GM18867 (cell line): ENCODE results near the gene ADAMTSL3.

Experiments
- ATAC-seq: cut with Tn5 transposase; IDR thresholded peaks from one replicate; pipeline ENCODE4 v1.9.1; 2021; ENCODE audit warnings: mild to moderate bottlenecking, moderate library complexity; ENCODE audit not compliant: unreplicated experiment

ADAMTSL3 gene, protein sequence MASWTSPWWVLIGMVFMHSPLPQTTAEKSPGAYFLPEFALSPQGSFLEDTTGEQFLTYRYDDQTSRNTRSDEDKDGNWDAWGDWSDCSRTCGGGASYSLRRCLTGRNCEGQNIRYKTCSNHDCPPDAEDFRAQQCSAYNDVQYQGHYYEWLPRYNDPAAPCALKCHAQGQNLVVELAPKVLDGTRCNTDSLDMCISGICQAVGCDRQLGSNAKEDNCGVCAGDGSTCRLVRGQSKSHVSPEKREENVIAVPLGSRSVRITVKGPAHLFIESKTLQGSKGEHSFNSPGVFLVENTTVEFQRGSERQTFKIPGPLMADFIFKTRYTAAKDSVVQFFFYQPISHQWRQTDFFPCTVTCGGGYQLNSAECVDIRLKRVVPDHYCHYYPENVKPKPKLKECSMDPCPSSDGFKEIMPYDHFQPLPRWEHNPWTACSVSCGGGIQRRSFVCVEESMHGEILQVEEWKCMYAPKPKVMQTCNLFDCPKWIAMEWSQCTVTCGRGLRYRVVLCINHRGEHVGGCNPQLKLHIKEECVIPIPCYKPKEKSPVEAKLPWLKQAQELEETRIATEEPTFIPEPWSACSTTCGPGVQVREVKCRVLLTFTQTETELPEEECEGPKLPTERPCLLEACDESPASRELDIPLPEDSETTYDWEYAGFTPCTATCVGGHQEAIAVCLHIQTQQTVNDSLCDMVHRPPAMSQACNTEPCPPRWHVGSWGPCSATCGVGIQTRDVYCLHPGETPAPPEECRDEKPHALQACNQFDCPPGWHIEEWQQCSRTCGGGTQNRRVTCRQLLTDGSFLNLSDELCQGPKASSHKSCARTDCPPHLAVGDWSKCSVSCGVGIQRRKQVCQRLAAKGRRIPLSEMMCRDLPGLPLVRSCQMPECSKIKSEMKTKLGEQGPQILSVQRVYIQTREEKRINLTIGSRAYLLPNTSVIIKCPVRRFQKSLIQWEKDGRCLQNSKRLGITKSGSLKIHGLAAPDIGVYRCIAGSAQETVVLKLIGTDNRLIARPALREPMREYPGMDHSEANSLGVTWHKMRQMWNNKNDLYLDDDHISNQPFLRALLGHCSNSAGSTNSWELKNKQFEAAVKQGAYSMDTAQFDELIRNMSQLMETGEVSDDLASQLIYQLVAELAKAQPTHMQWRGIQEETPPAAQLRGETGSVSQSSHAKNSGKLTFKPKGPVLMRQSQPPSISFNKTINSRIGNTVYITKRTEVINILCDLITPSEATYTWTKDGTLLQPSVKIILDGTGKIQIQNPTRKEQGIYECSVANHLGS (N-terminal part only)

DNA sequence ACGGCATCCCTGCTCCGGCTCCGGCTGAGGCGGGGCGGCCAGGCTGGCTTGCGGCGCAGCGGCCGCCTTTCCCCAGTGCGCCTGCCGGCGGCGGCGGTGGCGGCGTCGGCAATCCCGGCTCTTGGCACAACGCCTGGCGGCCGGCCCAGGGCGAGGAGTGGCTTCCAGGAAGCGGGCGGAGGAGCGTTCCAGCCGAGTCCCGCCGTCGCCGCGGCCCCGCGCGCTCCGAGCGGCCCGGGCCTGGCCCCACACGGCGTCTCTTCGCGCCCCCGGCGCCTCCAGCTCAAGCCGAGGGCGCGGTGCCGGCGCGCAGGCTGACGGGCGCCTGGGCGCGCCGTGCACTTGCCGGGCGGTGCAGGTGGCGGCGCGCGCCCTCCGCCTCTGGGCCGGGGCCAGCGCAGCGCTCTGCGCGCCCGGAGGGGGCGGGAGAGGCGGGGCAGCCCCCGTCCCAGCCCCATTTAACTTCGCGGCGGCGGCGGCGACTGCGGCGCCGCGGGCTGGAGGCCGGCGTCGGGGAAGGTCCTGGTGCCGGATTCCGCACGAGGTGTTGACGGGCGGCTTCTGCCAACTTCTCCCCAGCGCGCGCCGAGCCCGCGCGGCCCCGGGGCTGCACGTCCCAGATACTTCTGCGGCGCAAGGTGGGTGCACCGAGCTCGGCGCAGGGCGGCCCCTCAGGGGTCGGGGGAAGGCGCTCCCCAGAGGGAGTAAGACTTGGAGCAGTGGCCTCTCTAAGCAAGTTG lies at the start of gene ADAMTSL3:
Gene ADAMTSL3 (plus strand): TSS at position 485 of the 740 bp plus-strand sequence. CDS start 1,639 bp downstream, outside the sequence.
- no peak for ATAC-seq

DNA sequence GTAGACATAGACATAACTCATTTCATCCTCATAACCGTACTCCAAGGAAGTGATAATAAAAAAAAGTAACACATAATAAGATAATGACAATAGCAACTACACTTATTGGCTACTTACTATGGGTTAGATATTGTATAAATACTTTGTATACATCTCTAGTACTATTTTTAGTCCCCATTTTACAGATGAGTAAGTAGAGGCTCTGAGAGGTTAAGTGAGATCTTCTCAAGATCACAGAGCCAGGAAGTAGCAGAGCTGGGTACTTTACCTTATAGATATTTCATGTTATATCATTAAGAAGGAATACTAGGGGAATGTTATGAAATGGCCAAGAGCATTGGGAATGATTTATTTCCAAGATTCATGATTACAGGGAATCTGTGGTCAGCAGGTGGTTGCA lies 49.4 kb upstream of the ADAMTSL3 start:
- no peak for ATAC-seq

DNA sequence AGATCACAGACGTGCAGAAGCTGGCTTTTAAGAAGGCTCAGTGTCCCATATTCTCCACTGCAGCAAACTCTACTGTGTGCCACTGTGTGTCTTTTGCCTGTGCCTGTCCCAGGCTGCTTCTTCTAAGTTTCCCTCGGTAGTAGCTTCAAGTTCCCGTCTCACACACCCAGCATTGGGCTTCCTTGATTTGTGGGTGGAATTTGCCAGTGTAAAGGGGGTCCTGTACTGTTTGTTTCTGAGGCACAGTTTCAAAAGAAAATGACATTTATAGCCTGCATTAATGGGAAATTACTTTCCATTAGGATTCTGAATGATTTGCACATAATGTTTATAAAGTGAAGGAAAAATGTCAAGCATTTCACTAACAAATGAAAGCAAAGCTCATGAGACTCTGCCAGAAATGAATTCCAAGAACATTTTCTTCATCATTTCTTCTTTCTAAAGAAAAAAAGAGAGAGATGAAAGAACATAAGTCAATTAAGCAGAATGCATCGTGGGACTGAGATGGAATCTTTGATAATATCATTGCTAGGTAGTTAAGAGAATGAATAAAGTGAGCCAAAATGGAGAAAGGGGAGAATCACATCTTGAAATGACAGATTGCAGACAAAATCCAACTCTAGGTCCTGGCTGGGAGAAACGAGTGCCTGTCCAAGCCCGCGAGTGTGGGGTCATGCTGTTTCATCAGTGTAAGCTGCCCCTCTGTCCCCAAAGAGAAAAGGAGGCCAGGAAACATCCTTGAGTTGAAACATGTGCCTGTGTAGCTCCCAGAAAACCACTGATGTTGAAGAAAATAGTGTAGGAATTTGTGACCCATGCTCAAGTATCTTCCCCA lies 48.6 kb upstream of the ADAMTSL3 start:
- no peak for ATAC-seq

DNA sequence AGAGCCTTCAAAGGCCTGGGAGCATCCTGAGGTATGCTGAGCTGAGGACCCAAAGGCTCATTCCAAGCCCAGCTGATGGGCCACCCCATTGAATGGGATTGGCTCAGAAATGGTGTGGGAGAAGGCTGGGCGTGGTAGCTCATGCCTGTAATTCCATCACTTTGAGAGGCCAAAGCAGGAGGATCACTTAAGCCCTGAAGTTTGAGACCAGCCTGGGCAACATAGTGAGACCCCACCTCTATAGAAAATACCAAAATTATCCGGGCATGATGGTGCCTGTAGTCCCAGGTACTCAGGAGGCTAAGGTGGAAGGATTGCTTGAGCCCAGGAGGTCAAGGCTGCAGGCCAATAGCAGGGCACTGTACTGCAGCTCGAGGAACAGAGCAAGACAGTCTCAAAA lies 43.8 kb upstream of the ADAMTSL3 start:
- ATAC-seq: no peak

DNA sequence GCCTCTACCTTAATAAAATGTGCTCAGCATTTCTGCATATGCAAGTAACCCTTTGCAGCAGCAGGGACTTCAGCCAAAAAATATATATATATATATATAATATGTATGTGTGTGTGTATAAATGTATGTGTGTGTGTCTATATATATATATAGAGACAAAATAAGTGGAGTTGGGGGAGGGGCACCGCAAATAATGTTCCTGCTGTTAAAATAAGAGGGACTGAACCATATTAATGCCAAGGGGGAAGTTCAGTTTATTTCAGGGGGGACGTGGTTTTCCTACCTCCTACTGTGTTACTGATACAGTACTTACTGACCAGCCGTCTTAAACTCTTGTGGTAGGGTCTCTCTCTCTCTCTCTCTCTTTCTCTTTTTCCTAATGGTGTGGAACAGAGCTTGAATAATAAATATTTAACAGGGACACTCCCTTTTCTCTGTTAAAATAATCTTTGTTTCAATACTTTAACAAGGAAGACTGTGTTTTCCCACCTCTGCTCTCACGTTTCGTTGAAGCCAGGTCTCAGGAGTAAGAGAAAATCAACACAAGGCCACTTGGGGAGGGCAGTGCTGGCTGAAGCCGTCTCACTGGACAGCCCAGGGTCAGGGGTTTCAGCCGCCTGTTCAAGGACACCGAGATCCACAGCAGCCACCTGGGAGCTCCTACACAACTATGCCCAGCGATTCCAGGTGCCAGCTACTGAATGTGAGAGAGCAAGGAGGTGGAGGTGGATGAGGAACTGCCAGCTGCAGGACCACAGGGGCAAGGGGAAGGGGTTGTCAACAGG lies 42.8 kb upstream of the ADAMTSL3 start:
- ATAC-seq: no peak

DNA sequence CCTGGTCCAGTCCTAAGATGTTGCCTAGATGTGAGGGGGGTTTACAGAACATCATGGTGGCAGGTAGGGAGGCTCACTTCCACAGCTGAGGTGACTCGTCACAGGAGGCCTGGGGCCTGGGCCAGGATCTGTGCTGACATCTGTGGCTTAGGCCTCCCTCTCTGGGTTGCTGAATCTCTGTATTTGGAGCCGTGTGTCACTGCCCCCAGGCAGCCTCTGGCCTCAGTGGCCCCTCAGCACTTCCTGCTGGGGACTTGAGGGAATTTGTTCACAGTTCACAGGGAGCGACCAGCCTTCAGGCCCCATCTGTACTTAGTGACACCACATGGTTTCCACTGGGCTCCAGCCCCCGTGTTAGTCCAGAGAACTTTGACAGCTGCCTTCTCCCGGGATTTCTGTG lies 41.7 kb upstream of the ADAMTSL3 start:
- ATAC-seq: no peak

DNA sequence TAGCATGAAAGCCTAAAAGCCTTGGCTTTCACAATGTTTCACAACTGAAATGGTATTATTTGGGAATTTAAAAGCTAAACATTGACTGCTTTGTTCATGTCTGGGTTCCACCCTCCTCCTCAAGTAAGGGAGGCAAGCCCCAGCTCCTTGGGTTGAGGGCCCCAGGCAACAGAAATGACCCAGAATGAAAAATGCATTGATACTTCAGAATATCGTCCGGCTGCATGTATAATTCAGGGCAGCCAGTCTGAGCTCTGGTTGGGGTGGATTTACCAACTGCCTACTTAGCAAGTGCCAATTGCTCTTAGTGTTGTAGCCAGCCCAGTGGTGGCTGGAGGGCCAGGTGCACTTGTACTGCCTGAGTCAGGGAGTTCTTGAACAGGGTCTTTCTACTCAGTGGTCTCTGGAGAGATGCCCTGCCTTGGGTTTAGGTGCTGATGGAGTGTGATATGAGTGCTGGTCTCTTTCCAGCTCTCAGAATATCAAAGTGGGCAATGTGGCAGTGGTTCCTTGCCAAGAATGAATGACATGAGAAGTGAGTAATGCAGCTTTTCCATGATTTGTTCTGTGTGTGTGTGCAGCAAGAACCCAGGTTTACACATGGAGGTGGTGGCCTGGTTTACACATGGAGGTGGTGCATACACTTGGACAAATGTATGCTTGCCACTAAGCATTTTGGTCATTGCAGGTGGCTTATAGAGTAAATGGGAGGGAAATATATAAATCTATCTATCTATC lies 40.9 kb upstream of the ADAMTSL3 start:
- ATAC-seq: no peak

DNA sequence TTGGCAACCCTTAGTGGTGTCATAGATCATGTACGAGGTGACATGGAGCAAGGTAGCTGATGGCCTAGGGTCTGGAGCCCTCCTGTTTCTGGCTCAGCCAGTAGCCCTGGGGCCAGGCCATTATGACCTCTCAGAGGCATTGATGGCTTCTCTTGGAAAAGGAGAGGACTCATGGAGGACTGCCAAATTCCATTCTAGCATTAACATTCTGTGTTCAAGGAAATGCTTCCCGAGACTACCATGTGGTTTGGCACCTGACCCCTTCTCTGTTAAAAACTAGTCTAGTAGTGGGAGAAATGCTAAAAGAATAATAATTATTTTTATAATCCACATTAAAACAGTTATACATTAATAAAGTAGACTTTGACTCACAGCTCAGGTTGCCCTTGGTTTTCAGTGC lies 40.2 kb upstream of the ADAMTSL3 start:
- no peak for ATAC-seq

DNA sequence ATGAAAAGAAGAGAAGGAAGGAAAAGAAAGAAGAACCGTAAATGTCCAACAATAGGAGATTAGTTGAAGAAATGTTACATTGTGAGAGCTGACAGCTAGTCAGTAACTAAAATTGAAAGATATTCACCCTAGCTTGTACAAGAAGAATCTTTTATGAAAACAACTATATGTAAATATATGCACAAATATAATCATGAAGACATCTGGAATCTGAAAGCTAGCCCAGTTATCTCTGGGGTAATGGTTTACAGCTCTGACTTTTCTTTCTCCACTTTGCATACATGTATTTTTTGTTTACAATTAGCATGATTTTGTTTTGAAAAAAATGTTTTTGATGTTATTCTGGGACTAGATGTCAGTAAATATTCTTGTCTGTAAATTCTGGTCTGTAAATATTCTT lies 37.1 kb upstream of the ADAMTSL3 start:
- ATAC-seq: no peak

DNA sequence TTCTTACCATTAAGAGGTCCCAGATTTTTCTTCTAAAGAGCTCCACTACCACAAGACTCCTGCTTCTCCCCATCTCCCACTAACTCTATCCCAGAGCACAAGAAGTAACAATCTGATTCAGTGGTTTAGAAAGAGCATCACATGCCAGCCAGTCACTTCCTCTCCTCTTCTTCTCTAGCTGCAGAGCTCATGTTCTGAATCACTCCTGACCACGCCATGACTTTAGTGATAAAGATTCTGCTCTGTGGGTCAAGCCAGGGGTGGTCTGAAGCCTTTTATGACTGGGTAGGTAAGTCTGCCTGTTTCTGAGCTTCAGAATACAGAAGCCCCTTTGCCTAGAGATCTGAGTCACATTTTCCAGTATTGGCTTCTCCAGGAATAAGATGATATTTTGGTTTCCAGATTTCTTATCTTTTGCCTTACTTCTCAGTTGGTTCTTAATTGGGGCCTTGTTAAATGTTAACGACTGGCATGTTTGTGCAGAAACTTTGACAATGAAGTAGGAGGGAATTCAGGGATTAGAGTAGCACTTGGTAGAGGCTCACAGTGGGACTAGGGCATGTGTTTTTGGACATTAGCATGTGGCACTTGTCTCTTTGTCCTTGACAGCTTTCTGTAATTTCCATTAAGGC lies 27.6 kb upstream of the ADAMTSL3 start:
- no peak for ATAC-seq

DNA sequence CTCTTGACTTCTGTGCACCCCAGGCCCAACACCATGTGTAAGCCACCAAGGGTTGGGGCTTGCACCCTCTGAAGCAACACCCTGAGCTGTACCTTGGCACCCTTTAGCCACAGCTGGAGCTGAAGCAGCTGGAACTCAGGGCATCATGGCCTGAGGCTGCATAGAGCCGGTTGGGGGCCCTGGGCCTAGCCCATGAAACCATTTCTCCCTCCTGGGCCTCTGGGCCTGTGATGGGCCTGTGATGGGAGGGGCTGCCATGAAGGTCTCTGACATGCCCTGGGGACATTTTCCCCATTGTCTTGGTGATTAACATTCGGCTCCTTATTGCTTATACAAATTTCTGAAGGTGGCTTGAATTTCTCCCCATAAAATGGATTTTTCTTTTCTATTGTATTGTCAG lies 22.4 kb upstream of the ADAMTSL3 start:
- no peak for ATAC-seq

DNA sequence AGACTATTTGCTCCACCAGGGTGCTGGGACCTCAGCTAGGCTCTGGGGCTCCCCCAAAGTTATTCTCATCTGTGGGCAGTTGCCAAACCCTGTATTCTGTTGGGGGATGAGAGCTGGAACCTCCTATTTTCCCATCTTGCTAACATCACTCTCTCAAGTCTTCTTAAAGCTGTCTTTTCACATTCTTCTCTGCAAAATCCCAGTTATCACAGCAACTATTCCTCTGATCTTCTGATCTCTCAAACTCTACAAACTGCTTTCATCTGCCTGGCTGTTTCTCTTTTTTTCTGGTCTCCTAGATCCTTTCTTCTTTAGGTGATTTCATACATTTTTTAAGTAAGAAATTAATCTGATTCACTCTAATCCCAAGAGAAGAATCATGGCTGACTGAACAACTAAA lies 10.7 kb upstream of the ADAMTSL3 start:
- no peak for ATAC-seq

DNA sequence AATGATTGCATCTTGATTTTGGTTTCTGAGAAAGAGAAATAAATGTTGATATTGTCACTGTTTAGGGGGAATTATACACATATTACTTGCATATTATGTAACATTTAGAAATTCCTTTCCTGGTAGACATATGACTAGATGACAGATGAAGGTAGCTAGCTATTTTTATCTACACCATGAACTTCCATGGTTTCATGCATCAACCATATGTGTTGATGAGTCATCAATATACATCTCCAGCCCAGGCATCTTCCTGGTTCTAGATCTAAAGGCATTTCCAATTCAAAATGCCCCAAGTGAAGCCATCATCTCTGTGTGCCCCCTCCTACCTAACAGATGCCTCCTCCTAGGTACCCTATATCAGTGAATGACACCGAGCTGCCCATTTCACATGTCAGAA lies 9.5 kb upstream of the ADAMTSL3 start:
- no peak for ATAC-seq

DNA sequence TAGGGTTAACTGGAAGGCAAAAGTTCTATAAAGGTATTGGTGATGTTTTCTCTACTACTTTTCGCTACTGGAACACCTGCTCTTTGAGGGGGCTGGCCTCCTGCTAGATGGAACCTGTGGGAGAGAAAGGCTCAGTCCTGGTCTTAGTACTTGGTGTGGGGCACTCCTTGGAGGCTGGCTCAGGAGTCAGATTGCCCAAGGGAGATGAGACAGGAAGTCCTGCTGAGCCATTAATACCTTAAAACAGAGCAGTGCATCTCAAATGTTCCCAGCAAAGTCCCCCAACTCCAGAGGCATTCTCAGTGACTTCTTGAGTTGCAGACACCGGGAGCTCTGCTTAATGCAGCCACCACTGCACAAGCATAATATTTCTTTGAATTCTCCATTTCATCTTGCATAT lies 3.1 kb upstream of the ADAMTSL3 start:
- no peak for ATAC-seq

DNA sequence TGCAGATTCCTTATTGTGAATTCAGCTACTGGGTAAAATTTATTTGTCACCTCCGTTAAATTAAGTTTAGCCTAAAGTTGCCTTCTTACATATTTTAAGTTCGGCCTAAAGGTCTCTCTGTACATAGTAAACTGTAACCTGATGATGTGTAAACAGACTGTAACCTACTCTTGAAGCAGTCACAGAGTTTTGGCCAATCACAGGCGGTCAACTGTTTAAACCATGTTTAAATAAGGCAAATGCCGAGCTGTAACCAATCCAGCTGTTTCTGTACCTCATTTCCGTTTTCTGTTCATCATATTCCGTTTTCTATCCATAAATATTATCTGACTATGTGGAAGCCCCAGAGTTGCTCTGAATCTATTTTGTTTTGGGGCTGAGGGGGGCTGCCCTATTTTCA lies 2.4 kb upstream of the ADAMTSL3 start:
- no peak for ATAC-seq

DNA sequence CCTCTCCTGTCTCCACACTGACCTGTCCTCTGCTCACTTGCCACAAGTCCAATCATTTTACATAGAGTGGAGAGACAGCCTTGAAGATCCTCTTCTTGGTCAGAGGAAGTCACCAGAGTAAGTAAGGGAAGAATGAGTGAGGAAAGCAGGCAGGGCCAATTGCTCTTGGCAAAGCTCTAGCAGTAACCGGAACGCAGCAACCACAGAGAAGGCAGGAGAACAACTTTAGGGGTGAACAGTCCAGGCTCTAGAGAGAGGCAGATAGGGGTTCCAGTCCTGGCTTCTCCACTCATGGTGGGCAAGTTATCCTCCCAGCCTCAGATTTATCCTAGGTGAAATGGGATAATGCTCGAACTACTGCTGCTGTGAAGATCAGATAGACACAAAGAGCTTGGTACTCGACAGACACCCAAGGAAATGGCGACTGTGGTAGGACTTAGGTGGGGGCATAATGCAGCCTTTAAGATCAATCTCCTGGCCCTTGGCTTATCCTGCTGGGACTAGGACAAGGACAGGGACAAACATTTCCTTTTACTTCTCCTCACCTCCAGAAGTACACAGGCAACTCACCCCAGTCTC lies 1.2 kb upstream of the ADAMTSL3 start:
- ATAC-seq: no peak

DNA sequence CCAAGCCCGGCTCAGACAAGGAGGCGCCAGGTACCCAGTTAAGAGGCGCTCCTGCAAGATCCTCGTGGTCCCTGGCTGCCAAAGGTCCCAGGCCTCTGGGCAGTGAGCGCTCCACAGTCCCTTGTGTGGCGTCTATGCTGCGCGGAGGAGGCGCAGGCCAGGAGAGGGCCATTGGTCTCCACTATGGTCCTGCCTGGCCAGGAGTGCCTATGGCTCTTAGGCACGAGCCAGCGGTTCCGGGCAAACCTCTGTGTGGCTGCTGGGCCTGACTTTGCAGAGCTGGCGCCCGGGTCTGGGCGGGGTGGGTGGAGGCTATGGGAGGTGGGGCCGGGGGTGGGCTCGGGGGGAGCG lies 660 bp upstream of the ADAMTSL3 start:
- ATAC-seq: no peak
